Measurements from ENCODE around the gene DLG5.

DLG5 gene

DNA sequence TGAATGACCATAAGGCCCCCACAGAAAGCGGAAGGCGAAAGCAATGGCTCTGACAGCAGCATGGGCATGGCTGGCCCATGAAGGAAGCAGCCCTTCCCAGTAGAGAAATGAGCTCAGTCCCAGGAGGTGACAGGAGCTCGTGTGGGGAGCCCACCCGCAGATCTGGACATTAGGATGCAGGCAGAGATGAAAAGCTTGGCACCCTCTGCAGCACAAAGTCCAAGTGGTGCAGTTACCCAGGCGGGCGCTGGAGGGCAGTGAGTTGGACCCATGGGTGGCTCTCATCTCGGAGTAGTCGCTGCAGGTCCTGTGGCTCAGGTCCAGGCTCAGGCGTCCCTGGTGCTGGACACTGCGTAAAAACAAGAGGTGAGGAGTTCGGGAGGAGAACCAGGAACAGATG, 109.0 kb downstream of the DLG5 start:
- Histone ChIP-seq H3K4me1 (ENCODE audit: low read length) (no peaks in the 10 kb centered on the region), H3K27ac (ENCODE audit: low read length) (no peak overlapping the region), H3K9ac (ENCODE audit: low read length) (no peak overlapping the region), H3K4me2 (ENCODE audit: low read length) (no peak overlapping the region), H3K4me3 (ENCODE audit: low read length) (no peak overlapping the region), H3K9me3 (ENCODE audit: insufficient read depth, low read length) (no peaks in the 10 kb centered on the region), H3K36me3 (replicated peaks; ENCODE audit: low read depth, low read length) (no peaks in the 10 kb centered on the region), H3K79me2 (ENCODE audit: low read length) (no peaks in the 10 kb centered on the region), H4K20me1 (ENCODE audit: insufficient read depth, low read length) (no peaks in the 10 kb centered on the region), H2AFZ (ENCODE audit: low read depth, low read length) (no peak overlapping the region), H3K27me3 (ENCODE audit: low read depth, low read length) (no peaks in the 10 kb centered on the region)
- TF ChIP-seq EZH2phosphoT487 (IDR thresholded peaks at IDR 0.05; ENCODE audit: low read depth), result no peak
- TF ChIP-seq, protein P1, sequence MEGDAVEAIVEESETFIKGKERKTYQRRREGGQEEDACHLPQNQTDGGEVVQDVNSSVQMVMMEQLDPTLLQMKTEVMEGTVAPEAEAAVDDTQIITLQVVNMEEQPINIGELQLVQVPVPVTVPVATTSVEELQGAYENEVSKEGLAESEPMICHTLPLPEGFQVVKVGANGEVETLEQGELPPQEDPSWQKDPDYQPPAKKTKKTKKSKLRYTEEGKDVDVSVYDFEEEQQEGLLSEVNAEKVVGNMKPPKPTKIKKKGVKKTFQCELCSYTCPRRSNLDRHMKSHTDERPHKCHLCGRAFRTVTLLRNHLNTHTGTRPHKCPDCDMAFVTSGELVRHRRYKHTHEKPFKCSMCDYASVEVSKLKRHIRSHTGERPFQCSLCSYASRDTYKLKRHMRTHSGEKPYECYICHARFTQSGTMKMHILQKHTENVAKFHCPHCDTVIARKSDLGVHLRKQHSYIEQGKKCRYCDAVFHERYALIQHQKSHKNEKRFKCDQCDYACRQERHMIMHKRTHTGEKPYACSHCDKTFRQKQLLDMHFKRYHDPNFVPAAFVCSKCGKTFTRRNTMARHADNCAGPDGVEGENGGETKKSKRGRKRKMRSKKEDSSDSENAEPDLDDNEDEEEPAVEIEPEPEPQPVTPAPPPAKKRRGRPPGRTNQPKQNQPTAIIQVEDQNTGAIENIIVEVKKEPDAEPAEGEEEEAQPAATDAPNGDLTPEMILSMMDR (IDR thresholded peaks at IDR 0.05; ENCODE audit: low read depth, low read length), result no peak

- Histone ChIP-seq H3K9ac (ENCODE audit: low read length) (no peak overlapping the region), H3K79me2 (ENCODE audit: low read length) (no peaks in the 10 kb centered on the region), H3K36me3 (replicated peaks; ENCODE audit: low read depth, low read length) (no peaks in the 10 kb centered on the region), H2AFZ (ENCODE audit: low read depth, low read length) (no peak overlapping the region), H3K27ac (ENCODE audit: low read length) (no peak overlapping the region), H4K20me1 (ENCODE audit: insufficient read depth, low read length) (no peaks in the 10 kb centered on the region), H3K4me2 (ENCODE audit: low read length) (no peak overlapping the region), H3K4me3 (ENCODE audit: low read length) (no peak overlapping the region), H3K4me1 (ENCODE audit: low read length) (no peaks in the 10 kb centered on the region), H3K27me3 (ENCODE audit: low read depth, low read length) (no peaks in the 10 kb centered on the region), H3K9me3 (ENCODE audit: insufficient read depth, low read length) (no peaks in the 10 kb centered on the region)
- TF ChIP-seq, protein P1 (IDR thresholded peaks at IDR 0.05; ENCODE audit: low read depth, low read length), result no peak
- TF ChIP-seq EZH2phosphoT487 (IDR thresholded peaks at IDR 0.05; ENCODE audit: low read depth), result no peak
These were observed 110.2 kb downstream of the DLG5 start for GRCh38 chr10:77816311-77816710.

- no peaks in the 10 kb centered on the region for H3K9me3 ChIP-seq (ENCODE audit: insufficient read depth, low read length)
- no peak overlapping the region for H3K4me3 ChIP-seq (ENCODE audit: low read length)
- no peaks in the 10 kb centered on the region for H3K79me2 ChIP-seq (ENCODE audit: low read length)
- no peaks in the 10 kb centered on the region for H3K4me1 ChIP-seq (ENCODE audit: low read length)
- no peak for TF ChIP-seq EZH2phosphoT487 (IDR thresholded peaks at IDR 0.05; ENCODE audit: low read depth)
- TF ChIP-seq, protein P1 (IDR thresholded peaks at IDR 0.05; ENCODE audit: low read depth, low read length), result no peak
- no peak overlapping the region for H3K27ac ChIP-seq (ENCODE audit: low read length)
- no peaks in the 10 kb centered on the region for H4K20me1 ChIP-seq (ENCODE audit: insufficient read depth, low read length)
- H3K9ac ChIP-seq (ENCODE audit: low read length), result no peak overlapping the region
- H3K4me2 ChIP-seq (ENCODE audit: low read length), result no peak overlapping the region
- H3K27me3 ChIP-seq (ENCODE audit: low read depth, low read length), result no peaks in the 10 kb centered on the region
- no peaks in the 10 kb centered on the region for H3K36me3 ChIP-seq (replicated peaks; ENCODE audit: low read depth, low read length)
- no peak overlapping the region for H2AFZ ChIP-seq (ENCODE audit: low read depth, low read length)
These were observed 113.8 kb downstream of the DLG5 start for GRCh38 chr10:77812741-77813140.

DNA sequence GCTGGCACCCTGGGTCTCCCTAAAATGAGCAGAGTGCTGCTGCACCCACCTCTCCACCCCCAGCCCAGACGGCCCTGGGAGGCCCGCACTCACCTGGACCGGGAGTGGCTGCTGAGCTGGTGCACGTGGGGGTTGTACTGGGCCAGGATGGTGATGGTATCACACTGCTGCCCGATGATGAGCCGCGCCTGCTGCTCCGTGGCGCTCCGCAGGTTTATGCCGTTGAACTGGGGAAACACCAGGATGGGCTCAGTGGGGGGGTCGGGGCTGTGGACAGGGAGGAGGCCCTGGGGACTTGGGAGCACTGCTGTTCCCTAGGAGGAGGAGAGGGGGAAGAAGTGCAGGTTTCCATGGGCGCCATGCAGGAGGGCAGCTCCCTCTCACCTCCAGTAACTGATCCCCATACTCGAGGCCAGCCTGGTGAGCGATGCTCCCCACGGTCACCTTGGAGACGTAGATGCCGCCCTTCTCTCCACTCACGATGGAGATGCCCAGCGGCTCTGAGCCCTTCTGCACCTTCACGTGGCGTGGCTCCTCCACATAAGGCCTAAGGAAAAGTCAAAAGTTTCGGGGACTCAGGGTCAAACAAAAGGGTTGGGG, 114.6 kb downstream of the DLG5 start:
- Histone ChIP-seq H2AFZ (ENCODE audit: low read depth, low read length) (no peak overlapping the region), H3K27ac (ENCODE audit: low read length) (no peak overlapping the region), H3K4me1 (ENCODE audit: low read length) (no peaks in the 10 kb centered on the region), H3K9me3 (ENCODE audit: insufficient read depth, low read length) (no peaks in the 10 kb centered on the region), H3K79me2 (ENCODE audit: low read length) (no peaks in the 10 kb centered on the region), H4K20me1 (ENCODE audit: insufficient read depth, low read length) (no peaks in the 10 kb centered on the region), H3K4me2 (ENCODE audit: low read length) (no peak overlapping the region), H3K27me3 (ENCODE audit: low read depth, low read length) (no peaks in the 10 kb centered on the region), H3K4me3 (ENCODE audit: low read length) (no peak overlapping the region), H3K9ac (ENCODE audit: low read length) (no peak overlapping the region), H3K36me3 (replicated peaks; ENCODE audit: low read depth, low read length) (no peaks in the 10 kb centered on the region)
- no peak for TF ChIP-seq EZH2phosphoT487 (IDR thresholded peaks at IDR 0.05; ENCODE audit: low read depth)

Measured in OCI-LY3 (cell line).